K562 (cell line): Measurements from ENCODE around the gene SERHL2. TPM values are rescaled to one million over a fixed set of nuclear protein-coding genes. Genes with fewer than 3 reads are reported as not detected.

Source experiments
- BMI1 ChIP-seq: fragments of 150-350 bp; IDR thresholded peaks from 2 replicates; pipeline ENCODE4 v1.6.1; 2014; ENCODE audit warnings: low read length
- CREB1 ChIP-seq, 2 experiments: sonication (generic) in 1 of 2; formaldehyde crosslinking in 1 of 2; IDR thresholded peaks; 2 replicates each; pipeline versions ENCODE4 v1.6.1 to v1.8.0; 2012 to 2022; ENCODE audit warnings: inconsistent platforms in 1 of 2, mild to moderate bottlenecking in 1 of 2, missing genetic modification reagents in 1 of 2, moderate library complexity in 1 of 2
- E2F3 ChIP-seq: fragments of 250-450 bp; sonication (Bioruptor Pico); IDR thresholded peaks from 2 replicates; pipeline ENCODE4 v1.4.0; 2020; ENCODE audit warnings: mild to moderate bottlenecking
- ETV1 ChIP-seq: fragments of 450-650 bp; conservative IDR thresholded peaks from 2 replicates; pipeline ENCODE4 v1.6.1; 2016; ENCODE audit warnings: missing genetic modification characterization, control low read depth, low read depth, missing compliant biosample characterization
- HDAC1 ChIP-seq, 2 experiments: fragments of 450-650 bp; IDR thresholded peaks; 2 replicates each; pipeline ENCODE4 v1.6.1; 2016 to 2017; ENCODE audit warnings: inconsistent platforms in 1 of 2, mild to moderate bottlenecking in 1 of 2, moderate library complexity in 1 of 2
- HNRNPL ChIP-seq: fragments of 200-400 bp; formaldehyde crosslinking; IDR thresholded peaks from 2 replicates; pipeline ENCODE4 v1.6.1; 2017; ENCODE audit warnings: low read depth, mild to moderate bottlenecking, low read length
- KHSRP ChIP-seq: fragments of 450-650 bp; IDR thresholded peaks from 2 replicates; pipeline ENCODE4 v1.6.1; 2017
- NCOA4 ChIP-seq: fragments of 450-650 bp; IDR thresholded peaks from 2 replicates; pipeline ENCODE4 v1.6.1; 2018; ENCODE audit warnings: mild to moderate bottlenecking; ENCODE audit not compliant: partially characterized antibody
- NFIC ChIP-seq: fragments of 450-650 bp; IDR thresholded peaks from 2 replicates; pipeline ENCODE4 v1.6.1; 2017; ENCODE audit warnings: mild to moderate bottlenecking, inconsistent platforms
- NR1H2 ChIP-seq: sonication (generic); formaldehyde crosslinking; IDR thresholded peaks from 2 replicates; pipeline ENCODE4 v1.4.0; 2020; ENCODE audit warnings: mild to moderate bottlenecking, missing genetic modification reagents
- OTX1 ChIP-seq: fragments of 450-650 bp; formaldehyde crosslinking; IDR thresholded peaks from 2 replicates; pipeline ENCODE4 v1.4.0; 2022; ENCODE audit warnings: mild to moderate bottlenecking
- RBM14 ChIP-seq: fragments of 200-400 bp; formaldehyde crosslinking; IDR thresholded peaks from 2 replicates; pipeline ENCODE4 v1.6.1; 2018; ENCODE audit warnings: low read depth, mild to moderate bottlenecking, low read length, moderate library complexity, borderline replicate concordance; ENCODE audit not compliant: insufficient read depth
- polyA plus RNA-seq, 8 experiments: library from polyadenylated mRNA; depleted of rRNA in 4 of 8; stranded (reverse) in 5 of 8; unstranded in 3 of 8; fragments of >200 nt; fragmentation: Nextera tagmentation in 2 of 8; fragmentation: Illumina TruSeq in 1 of 8; extraction: Ambion mirVana in 2 of 8; extraction: Trizol in 1 of 8; gene quantifications; 2 replicates each; pipeline versions ENCODE4 v1.2.1 to v1.2.3, GENCODE V29; 2011 to 2014; ENCODE audit warnings: inconsistent platforms in 1 of 8, missing spikeins in 1 of 8
- total RNA-seq, 7 experiments: library from RNA; depleted of rRNA in 6 of 7; stranded (reverse); fragments of >200 nt in 6 of 7; fragmentation: Illumina TruSeq in 2 of 7; extraction: Trizol in 2 of 7; gene quantifications; 2 replicates each; pipeline versions ENCODE4 v1.2.1 to v1.2.3, GENCODE V29; 2011 to 2021; ENCODE audit warnings: low replicate concordance in 1 of 7
- TF ChIP-seq, protein P1 (sequence below), 2 experiments: fragments of 450-650 bp in 1 of 2; sonication (generic) in 1 of 2; formaldehyde crosslinking in 1 of 2; IDR thresholded peaks; 2 replicates each; pipeline versions ENCODE4 v1.7.1 to v1.9.0; 2016 to 2022; ENCODE audit warnings: inconsistent platforms in 1 of 2, mild to moderate bottlenecking in 1 of 2, missing genetic modification reagents in 1 of 2
- TF ChIP-seq, protein P2 (sequence below): fragments of 450-650 bp; IDR thresholded peaks from 2 replicates; pipeline ENCODE4 v1.6.1; 2014; ENCODE audit warnings: low read depth, mild to moderate bottlenecking, moderate library complexity, borderline replicate concordance
- TF ChIP-seq, protein P3 (sequence below): fragments of 250-450 bp; sonication (Bioruptor Pico); IDR thresholded peaks from 2 replicates; pipeline ENCODE4 v1.5.0; 2021

The SERHL2 gene
- total and polyA plus RNA-seq, 9 of the 15 experiments (the other 6 are each of a cell fraction or from before 2014, with no cell fraction given), result 19.9 to 62.6 (median 25.2) TPM

DNA sequence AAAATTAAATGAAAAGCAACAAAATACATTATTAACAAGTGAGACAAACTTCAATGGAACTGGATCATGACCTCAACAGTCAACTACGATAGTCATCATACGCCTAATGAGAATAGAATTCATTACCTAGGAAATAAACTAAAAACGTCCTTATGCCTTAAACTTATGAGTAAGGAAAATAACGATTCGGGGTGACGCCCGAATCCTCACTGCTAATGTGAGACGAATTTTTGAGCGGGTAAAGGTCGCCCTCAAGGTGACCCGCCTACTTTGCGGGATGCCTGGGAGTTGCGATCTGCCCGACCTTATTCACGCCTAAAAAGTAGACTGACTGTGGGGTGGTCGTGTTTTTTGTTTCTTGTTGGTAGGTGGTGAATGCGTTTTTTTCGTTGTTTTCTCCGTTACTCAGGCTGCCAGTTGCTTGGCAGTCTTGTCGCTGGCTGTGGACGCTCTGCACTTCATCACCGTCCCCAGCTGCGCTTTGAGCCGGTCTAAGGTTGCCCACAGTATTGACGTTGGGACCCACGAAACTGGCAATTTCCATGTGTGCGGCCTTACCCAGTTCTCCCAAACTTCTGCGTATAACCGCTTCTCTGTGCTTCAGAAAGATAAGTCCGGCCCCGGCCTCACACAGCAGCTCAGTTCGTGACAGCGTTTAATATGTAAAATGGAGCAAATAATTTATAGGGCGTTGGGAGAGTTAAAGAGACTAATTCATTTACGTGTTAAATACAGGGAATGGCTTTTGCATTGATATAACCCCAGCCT, 61.5 kb downstream of the SERHL2 start (continued):
- TF ChIP-seq CREB1 (IDR thresholded peaks at IDR 0.05) (peak; percentile 58), CREB1 (CRISPR knock-in tag; IDR thresholded peaks at IDR 0.05) (peak; percentile 40; the same call in 1 of the 2 replicates), NR1H2 (CRISPR knock-in tag) (peak; percentile 89; the same call in 1 of the 2 replicates), HDAC1 (IDR thresholded peaks at IDR 0.05) (peak; percentile 32 to 56; a peak in 2 of 4 replicates), ETV1 (tag) (no peak), BMI1 (peak; percentile 41; the same call in 1 of the 2 replicates), KHSRP (peak; percentile 70; the same call in 1 of the 2 replicates), RBM14 (no peak), OTX1 (peak; percentile 99), E2F3 (peak; percentile 59; the same call in 1 of the 2 replicates), NFIC (peak; percentile 85), HNRNPL (peak; percentile 99), NCOA4 (peak; percentile 91)
- TF ChIP-seq, protein P1, sequence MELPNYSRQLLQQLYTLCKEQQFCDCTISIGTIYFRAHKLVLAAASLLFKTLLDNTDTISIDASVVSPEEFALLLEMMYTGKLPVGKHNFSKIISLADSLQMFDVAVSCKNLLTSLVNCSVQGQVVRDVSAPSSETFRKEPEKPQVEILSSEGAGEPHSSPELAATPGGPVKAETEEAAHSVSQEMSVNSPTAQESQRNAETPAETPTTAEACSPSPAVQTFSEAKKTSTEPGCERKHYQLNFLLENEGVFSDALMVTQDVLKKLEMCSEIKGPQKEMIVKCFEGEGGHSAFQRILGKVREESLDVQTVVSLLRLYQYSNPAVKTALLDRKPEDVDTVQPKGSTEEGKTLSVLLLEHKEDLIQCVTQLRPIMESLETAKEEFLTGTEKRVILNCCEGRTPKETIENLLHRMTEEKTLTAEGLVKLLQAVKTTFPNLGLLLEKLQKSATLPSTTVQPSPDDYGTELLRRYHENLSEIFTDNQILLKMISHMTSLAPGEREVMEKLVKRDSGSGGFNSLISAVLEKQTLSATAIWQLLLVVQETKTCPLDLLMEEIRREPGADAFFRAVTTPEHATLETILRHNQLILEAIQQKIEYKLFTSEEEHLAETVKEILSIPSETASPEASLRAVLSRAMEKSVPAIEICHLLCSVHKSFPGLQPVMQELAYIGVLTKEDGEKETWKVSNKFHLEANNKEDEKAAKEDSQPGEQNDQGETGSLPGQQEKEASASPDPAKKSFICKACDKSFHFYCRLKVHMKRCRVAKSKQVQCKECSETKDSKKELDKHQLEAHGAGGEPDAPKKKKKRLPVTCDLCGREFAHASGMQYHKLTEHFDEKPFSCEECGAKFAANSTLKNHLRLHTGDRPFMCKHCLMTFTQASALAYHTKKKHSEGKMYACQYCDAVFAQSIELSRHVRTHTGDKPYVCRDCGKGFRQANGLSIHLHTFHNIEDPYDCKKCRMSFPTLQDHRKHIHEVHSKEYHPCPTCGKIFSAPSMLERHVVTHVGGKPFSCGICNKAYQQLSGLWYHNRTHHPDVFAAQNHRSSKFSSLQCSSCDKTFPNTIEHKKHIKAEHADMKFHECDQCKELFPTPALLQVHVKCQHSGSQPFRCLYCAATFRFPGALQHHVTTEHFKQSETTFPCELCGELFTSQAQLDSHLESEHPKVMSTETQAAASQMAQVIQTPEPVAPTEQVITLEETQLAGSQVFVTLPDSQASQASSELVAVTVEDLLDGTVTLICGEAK (IDR thresholded peaks at IDR 0.05), result no peak; the same call in 1 of the 2 replicates
- TF ChIP-seq, protein P1 (CRISPR knock-in tag; IDR thresholded peaks at IDR 0.05), result peak; percentile 55
- TF ChIP-seq, protein P2, sequence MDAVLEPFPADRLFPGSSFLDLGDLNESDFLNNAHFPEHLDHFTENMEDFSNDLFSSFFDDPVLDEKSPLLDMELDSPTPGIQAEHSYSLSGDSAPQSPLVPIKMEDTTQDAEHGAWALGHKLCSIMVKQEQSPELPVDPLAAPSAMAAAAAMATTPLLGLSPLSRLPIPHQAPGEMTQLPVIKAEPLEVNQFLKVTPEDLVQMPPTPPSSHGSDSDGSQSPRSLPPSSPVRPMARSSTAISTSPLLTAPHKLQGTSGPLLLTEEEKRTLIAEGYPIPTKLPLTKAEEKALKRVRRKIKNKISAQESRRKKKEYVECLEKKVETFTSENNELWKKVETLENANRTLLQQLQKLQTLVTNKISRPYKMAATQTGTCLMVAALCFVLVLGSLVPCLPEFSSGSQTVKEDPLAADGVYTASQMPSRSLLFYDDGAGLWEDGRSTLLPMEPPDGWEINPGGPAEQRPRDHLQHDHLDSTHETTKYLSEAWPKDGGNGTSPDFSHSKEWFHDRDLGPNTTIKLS, result peak; percentile 59; the same call in 1 of the 2 replicates
- TF ChIP-seq, protein P3, sequence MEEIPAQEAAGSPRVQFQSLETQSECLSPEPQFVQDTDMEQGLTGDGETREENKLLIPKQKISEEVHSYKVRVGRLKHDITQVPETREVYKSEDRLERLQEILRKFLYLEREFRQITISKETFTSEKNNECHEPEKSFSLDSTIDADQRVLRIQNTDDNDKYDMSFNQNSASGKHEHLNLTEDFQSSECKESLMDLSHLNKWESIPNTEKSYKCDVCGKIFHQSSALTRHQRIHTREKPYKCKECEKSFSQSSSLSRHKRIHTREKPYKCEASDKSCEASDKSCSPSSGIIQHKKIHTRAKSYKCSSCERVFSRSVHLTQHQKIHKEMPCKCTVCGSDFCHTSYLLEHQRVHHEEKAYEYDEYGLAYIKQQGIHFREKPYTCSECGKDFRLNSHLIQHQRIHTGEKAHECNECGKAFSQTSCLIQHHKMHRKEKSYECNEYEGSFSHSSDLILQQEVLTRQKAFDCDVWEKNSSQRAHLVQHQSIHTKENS (CRISPR knock-in tag), result peak; percentile 82; the same call in 1 of the 2 replicates
